Prostate gland (tissue), 2 donors: ENCODE data around the gene PABPN1L. TPM values are rescaled to one million over a fixed set of nuclear protein-coding genes. Genes with fewer than 3 reads are reported as not detected.
A peak's percentile ranks its signal among the peaks of the same experiment; 100 is the strongest.

ENCODE experiments used
- DNase-seq: peaks from one replicate; pipeline ENCODE4 v3.0.0-alpha.2; 2019; ENCODE audit warnings: low spot score
- H3K27ac ChIP-seq, 2 donors: fragments of 200-600 bp; sonication (generic); 2 replicates each; pipeline ENCODE4 v1.5.1; 2017 to 2019
- H3K27me3 ChIP-seq: fragments of 200-600 bp; sonication (generic); replicated peaks from 2 replicates; pipeline ENCODE4 v1.5.1; 2019; ENCODE audit not compliant: insufficient read depth
- H3K36me3 ChIP-seq, 2 donors: fragments of 200-600 bp; sonication (generic); 1 replicate in 1 of 2; 2 replicates in 1 of 2; pipeline versions ENCODE4 v1.5.1 to v1.8.1; 2017 to 2019
- H3K4me1 ChIP-seq: fragments of 200-600 bp; sonication (generic); replicated peaks from 2 replicates; pipeline ENCODE4 v1.5.1; 2019
- H3K4me3 ChIP-seq, 2 donors: fragments of 200-600 bp; sonication (generic); 2 replicates each; pipeline ENCODE4 v1.5.1; 2017 to 2019
- H3K9me3 ChIP-seq: fragments of 200-600 bp; sonication (generic); 2 replicates; pipeline ENCODE4 v1.5.1; 2017
- CTCF ChIP-seq, 4 experiments: fragments of 200-600 bp in 2 of 4; fragments of 450-650 bp in 2 of 4; sonication (generic) in 2 of 4; IDR thresholded peaks; 1 replicate in 3 of 4; 2 replicates in 1 of 4; pipeline ENCODE4 v1.5.1; 2016 to 2019; ENCODE audit warnings: antibody characterized with exemption in 4 of 4, mild to moderate bottlenecking in 2 of 4, moderate library complexity in 2 of 4
- POLR2A ChIP-seq: fragments of 450-650 bp; IDR thresholded peaks from one replicate; pipeline ENCODE4 v1.6.1; 2016; ENCODE audit warnings: antibody characterized with exemption, mild to moderate bottlenecking
- POLR2AphosphoS5 ChIP-seq: sonication (generic); formaldehyde crosslinking; IDR thresholded peaks from one replicate; pipeline ENCODE4 v1.6.1; 2017; ENCODE audit warnings: antibody characterized with exemption
- WGBS: methylation state at CpG from one replicate; pipeline ENCODE4 v1.1.5; 2018; 5-methylcytosine and 5-hydroxymethylcytosine counted together
- intact Hi-C: fragments of 100-400 bp; cut with DNase I; formaldehyde crosslinking; loops from one replicate; pipeline ENCODE4 v1.14.2; 2022
- total RNA-seq, 2 donors: library from RNA; depleted of rRNA; stranded (reverse); fragments of >200 nt; gene quantifications; one replicate each; pipeline ENCODE4 v1.1.0, GENCODE V29; 2016

The PABPN1L gene
- total RNA-seq, 2 donors from 2014 or later, result 4.1 TPM; not detected in 1

- H3K27me3 ChIP-seq, result no peaks in the 10 kb centered on the region
- H3K9me3 ChIP-seq, result no peaks in the 10 kb centered on the region
- DNase-seq, result no peak
- WGBS, result 84% methylated on average over 14 of the region's 14 CpGs
- intact Hi-C loops, result no loop called here
- H3K4me3 ChIP-seq, result no peak overlapping the region
- peak overlapping the region; percentile 38 to 45 for H3K27ac ChIP-seq
- TF ChIP-seq POLR2A, result no peak
- TF ChIP-seq POLR2AphosphoS5, result no peak
- no peak for TF ChIP-seq CTCF (IDR thresholded peaks at IDR 0.05)
- no peaks in the 10 kb centered on the region for H3K36me3 ChIP-seq
- H3K4me1 ChIP-seq, result no peaks in the 10 kb centered on the region
Observed at GRCh38 chr16:88830783-88831182, 35.7 kb downstream of the PABPN1L start.

GRCh38 chr16:88830258-88830657 lies 36.2 kb downstream of the PABPN1L start:
- WGBS, result 62% methylated on average over 11 of the region's 11 CpGs
- DNase-seq, result no peak
- Histone ChIP-seq H3K9me3 (no peaks in the 10 kb centered on the region), H3K4me1 (no peaks in the 10 kb centered on the region), H3K27me3 (no peaks in the 10 kb centered on the region), H3K36me3 (no peaks in the 10 kb centered on the region), H3K4me3 (no peak overlapping the region), H3K27ac (peak overlapping the region; percentile 38 to 45)
- intact Hi-C loops, result no loop called here
- TF ChIP-seq CTCF (IDR thresholded peaks at IDR 0.05) (no peak), POLR2A (no peak), POLR2AphosphoS5 (no peak)

GRCh38 chr16:88828711-88829110 lies 37.7 kb downstream of the PABPN1L start:
- no peak for TF ChIP-seq POLR2AphosphoS5
- H3K4me3 ChIP-seq, result no peak overlapping the region
- intact Hi-C loops, result no loop called here
- no peak for DNase-seq
- no peaks in the 10 kb centered on the region for H3K36me3 ChIP-seq
- H3K27me3 ChIP-seq, result no peaks in the 10 kb centered on the region
- no peak overlapping the region for H3K27ac ChIP-seq
- no peaks in the 10 kb centered on the region for H3K4me1 ChIP-seq
- WGBS, result 83% methylated on average over 24 of the region's 24 CpGs
- no peaks in the 10 kb centered on the region for H3K9me3 ChIP-seq

GRCh38 chr16:88827727-88828126 lies 38.7 kb downstream of the PABPN1L start:
- no peak for TF ChIP-seq CTCF (IDR thresholded peaks at IDR 0.05)
- TF ChIP-seq POLR2A, result no peak
- Histone ChIP-seq H3K27me3 (no peaks in the 10 kb centered on the region), H3K27ac (no peak overlapping the region), H3K9me3 (no peaks in the 10 kb centered on the region), H3K36me3 (no peaks in the 10 kb centered on the region), H3K4me1 (no peaks in the 10 kb centered on the region), H3K4me3 (no peak overlapping the region)
- DNase-seq, result no peak
- intact Hi-C loops, result no loop called here
- WGBS, result 95% methylated on average over 20 of the region's 21 CpGs

- Histone ChIP-seq H3K27me3 (no peaks in the 10 kb centered on the region), H3K9me3 (no peaks in the 10 kb centered on the region), H3K27ac (no peak overlapping the region), H3K4me3 (no peak overlapping the region), H3K4me1 (no peaks in the 10 kb centered on the region), H3K36me3 (peaks cover 0 to 7% of the 10 kb centered on the region in 2 donors)
- no peak for DNase-seq
- intact Hi-C loops, result no loop called here
- TF ChIP-seq POLR2A (no peak), CTCF (IDR thresholded peaks at IDR 0.05) (no peak), POLR2AphosphoS5 (no peak)
- 90% methylated on average over 25 of the region's 26 CpGs for WGBS
Observed at GRCh38 chr16:88826070-88826840, 40.2 kb downstream of the PABPN1L start.
